ENCODE data around the gene RNF214.

RNF214 gene

GRCh38 chr11:117300283-117300663 lies 67.8 kb downstream of the RNF214 start:
- no peak for TF ChIP-seq CTCF (conservative IDR thresholded peaks at IDR 0.05; ENCODE audit: low read depth, low read length)
- H3K4me3 ChIP-seq (ENCODE audit: low read length): no peak overlapping the region
- DNase-seq (ENCODE audit: low read depth): no peak

- TF ChIP-seq CTCF (conservative IDR thresholded peaks at IDR 0.05; ENCODE audit: low read depth, low read length): no peak
- H3K4me3 ChIP-seq (ENCODE audit: low read length): no peak overlapping the region
- DNase-seq (ENCODE audit: low read depth): no peak
Observed at GRCh38 chr11:117300773-117301172, 68.3 kb downstream of the RNF214 start.

DNA sequence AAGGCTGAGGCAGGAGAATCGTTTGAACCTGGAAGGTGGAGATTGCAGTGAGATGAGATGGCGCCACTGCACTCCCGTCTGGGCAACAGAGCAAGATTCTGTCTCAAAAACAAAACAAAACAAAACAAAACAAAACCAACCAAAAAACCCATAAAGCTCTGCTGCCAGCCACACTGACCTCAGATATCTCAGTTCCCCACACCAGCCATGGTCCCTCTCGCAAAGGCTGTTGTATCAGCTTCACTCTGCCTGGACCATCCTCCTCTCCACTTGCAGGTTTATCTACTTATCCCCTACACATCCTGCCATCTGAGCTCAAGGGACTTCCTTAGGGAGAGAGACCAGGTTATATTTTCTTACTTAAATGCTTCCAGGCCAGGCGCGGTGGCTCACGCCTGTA lies 69.8 kb downstream of the RNF214 start:
- H3K4me3 ChIP-seq (ENCODE audit: low read length): no peak overlapping the region
- no peak for TF ChIP-seq CTCF (conservative IDR thresholded peaks at IDR 0.05; ENCODE audit: low read depth, low read length)
- DNase-seq (ENCODE audit: low read depth): no peak

- no peak overlapping the region for H3K4me3 ChIP-seq (ENCODE audit: low read length)
- TF ChIP-seq CTCF (conservative IDR thresholded peaks at IDR 0.05; ENCODE audit: low read depth, low read length): no peak
- no peak for DNase-seq (ENCODE audit: low read depth)
Observed at GRCh38 chr11:117303101-117303500, 70.6 kb downstream of the RNF214 start.

- no peak for DNase-seq (ENCODE audit: low read depth)
- no peak for TF ChIP-seq CTCF (conservative IDR thresholded peaks at IDR 0.05; ENCODE audit: low read depth, low read length)
- H3K4me3 ChIP-seq (ENCODE audit: low read length): no peak overlapping the region
Observed at GRCh38 chr11:117303646-117304315, 71.3 kb downstream of the RNF214 start.

- no peak for TF ChIP-seq CTCF (conservative IDR thresholded peaks at IDR 0.05; ENCODE audit: low read depth, low read length)
- DNase-seq (ENCODE audit: low read depth): no peak
Observed at GRCh38 chr11:117305145-117305544, 72.7 kb downstream of the RNF214 start.

GRCh38 chr11:117309310-117309709 lies 76.8 kb downstream of the RNF214 start:
- H3K4me3 ChIP-seq (ENCODE audit: low read length): no peak overlapping the region
- no peak for TF ChIP-seq CTCF (conservative IDR thresholded peaks at IDR 0.05; ENCODE audit: low read depth, low read length)
- DNase-seq (ENCODE audit: low read depth): no peak

More at GRCh38 chr11:117305145-117305544, 72.7 kb downstream of the RNF214 start:
- H3K4me3 ChIP-seq (ENCODE audit: low read length): no peak overlapping the region
